Measurements from ENCODE around the gene SLC4A11.
"Not testable (repeated sequence)": the region's sequence is repeated elsewhere in the genome, so short reads cannot be mapped to it uniquely, and the experiment has no call there.

The SLC4A11 gene

GRCh38 chr20:3199976-3200755 lies 38.8 kb downstream of the SLC4A11 start:
- DNase-seq = no peak

GRCh38 chr20:3199206-3199605 lies 39.8 kb downstream of the SLC4A11 start:
- no peak for DNase-seq

DNA sequence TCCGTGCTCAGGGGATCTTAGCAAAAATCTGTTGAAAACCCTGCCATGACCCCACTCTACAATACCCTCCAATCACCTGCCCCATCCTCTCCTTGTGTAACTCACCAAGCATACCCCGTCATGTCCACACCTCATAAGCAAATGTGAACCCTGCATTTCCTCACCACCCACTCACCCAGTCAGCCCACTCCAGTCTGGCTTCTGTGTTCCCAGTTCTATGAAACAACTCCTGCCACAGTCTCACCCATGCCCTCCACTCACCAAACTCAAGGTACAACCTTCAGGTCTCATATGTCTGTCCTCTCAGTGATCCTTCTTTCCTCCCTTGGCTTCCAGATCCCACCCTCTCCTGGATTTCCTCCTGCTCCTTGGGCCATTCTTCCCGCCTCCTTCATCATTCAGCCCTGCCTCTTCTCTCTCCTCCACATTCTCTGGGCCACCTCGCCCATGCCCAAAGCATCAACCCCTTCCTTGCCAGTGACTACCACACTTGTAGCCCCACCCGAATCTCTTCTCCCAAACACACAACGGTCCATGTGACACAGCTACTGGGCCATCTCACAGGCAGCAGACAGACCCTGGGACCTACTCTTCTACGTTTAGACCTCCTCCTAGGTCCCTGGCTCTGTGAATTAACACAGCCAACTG lies 43.3 kb downstream of the SLC4A11 start:
- no peak for DNase-seq

GRCh38 chr20:3194617-3195280 lies 44.2 kb downstream of the SLC4A11 start:
- no peak for DNase-seq

GRCh38 chr20:3193806-3194616 lies 45.0 kb downstream of the SLC4A11 start:
- no peak for DNase-seq

DNA sequence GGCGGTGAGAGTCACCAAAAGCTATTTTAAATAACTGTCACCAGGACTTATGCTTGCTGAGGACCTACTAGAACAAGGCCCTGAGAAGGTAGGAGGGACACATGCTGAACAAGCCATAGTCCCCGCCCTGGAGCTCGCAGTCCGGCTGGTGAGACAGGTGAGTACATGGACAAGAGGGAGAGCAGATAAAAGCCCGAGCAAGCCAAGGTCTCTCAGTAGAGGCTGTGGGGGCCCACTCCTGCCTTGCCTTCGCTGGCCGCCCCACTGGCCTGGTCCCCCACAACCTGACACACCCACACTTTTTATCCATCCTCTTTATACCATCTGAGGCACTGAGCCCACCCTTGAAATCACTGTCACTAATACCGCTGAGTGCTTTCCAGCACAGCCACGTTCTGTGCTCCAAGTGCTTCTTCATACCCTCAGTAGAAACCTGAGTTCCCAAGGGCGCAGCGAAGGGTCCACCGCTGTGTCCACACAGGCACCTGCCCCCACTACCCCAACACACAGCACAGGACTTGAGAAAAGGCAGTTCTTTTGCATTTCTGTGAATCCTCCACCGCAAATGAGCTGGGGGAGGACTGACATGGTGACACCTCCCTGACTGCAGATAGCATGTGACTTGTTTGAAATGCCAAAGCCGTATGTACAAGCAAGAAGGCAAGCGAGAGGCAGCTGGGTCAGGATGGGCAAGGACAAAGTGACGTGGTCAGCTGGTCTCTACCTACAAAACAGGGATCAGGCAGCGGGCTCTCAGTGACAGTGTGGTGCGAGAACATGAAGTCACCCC lies 46.6 kb downstream of the SLC4A11 start:
- no peak for DNase-seq

GRCh38 chr20:3190681-3191111 lies 48.3 kb downstream of the SLC4A11 start:
- DNase-seq = no peak

DNA sequence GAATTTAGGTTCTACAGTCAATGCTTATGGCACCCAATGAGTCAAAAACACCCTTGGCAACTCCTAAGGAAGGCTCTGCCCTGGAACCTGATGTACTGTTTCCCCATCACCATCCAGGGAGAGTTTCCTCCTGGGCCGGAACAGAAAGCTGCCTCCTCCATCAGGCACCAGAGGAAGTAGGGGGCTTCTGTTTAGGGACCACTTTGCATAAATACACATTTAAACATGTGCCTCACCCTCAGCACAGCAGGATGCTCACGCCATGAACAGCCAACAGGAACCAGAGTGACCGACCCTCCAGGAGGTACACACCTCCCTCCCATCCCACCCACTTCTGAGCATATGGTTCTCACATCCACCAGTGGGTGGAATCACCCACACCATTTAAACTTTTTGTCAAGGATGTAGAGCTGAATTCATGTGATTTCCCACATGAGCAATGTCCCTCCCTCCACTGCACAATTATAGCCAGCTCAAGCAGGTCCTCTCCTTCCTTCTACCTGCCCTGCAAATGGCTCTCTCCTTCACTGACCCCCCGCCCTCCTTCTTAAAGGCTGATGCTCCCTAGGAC lies 49.3 kb downstream of the SLC4A11 start:
- DNase-seq = no peak

- no peak for DNase-seq
These were observed 50.1 kb downstream of the SLC4A11 start for GRCh38 chr20:3188823-3189413.

DNA sequence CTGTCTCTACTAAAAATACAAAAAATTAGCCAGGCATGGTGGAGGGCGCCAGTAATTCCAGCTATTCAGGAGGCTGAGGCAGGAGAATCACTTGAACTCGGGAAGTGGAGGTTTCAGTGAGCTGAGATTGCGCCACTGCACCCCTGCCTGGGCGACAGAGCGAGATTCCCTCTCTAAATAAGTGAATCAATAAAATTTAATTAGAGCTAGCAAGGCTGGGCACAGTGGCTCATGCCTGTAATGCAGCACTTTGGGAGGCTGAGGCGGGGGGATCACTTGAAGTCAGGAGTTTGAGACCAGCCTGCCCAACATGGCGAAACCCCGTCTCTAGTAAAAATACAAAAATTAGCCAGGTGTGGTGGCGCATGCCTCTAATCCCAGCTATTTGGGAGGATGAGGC lies 51.1 kb downstream of the SLC4A11 start:
- not testable (repeated sequence) for DNase-seq

- DNase-seq = no peak
These were observed 54.9 kb downstream of the SLC4A11 start for GRCh38 chr20:3183896-3184612.

DNA sequence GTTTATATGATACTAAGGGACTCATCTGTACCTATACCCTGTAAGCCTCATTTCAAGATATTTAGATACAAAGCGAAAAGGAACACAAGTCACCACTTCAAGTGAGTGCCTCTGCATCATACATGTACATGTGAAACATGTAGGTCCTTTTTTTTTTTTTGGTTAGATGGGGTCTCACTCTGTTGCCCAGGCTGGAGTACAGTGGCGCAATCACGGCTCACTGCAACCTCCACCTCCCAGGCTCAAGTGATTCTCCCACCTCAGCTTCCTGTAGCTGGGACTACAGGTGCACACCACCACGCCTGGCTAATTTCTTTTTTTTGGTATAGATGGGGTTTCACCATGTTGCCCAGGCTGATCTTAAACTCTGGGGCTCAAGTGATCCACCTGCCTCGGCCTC lies 56.6 kb downstream of the SLC4A11 start:
- DNase-seq = not testable (repeated sequence)

DNA sequence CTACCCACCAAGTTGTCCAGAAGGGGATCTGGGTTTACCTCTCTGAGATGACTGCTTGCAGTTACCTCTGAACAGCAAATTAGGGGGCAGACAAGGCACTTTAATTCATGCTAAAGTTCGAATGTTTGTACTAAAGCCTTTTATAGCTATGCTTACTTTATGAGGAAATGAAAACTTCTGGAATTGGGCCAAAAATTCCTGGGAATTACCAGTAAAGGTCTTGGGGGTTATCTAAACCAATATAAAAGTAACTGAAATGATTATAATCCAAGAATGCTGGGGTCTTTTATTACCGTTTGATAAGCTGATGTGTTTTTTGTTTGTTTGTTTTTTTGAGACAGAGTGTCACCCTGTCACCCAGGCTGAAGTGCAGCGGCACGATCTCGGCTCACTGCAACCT lies 57.7 kb downstream of the SLC4A11 start:
- no peak for DNase-seq

GRCh38 chr20:3180319-3180718 lies 58.7 kb downstream of the SLC4A11 start:
- DNase-seq = no peak

DNA sequence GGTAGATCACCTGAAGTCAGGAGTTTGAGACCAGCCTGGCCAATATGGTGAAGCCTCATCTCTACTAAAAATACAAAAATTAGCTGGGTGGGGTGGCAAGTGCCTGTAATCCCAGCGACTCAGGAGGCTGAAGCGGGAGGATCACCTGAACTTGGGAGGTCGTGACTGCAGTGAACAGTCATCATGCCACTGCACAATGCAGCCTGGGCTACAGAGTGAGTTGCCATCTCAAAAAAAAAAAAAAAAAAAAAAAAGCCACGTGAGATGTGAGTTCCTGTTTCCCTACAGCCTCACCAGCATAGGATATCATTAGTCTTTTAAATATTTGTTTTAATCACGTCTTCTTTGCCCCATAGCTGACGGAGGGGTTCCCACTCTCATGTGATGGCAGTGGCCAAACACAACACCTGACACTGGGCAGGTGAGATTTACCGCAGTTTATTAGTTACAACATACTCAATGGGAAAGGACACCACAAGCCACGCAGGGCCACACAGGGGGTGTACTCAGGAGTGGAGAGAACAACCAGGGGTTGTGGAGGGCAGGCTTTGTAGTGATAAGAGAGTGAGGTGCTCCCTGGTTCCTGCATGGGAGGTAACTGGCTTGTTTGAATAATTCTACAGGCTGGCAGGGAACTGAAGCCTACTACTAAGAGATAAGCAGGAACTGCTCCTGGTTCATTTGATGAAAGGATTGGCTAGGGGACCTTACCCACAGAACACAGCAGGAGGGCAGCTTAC lies 61.1 kb downstream of the SLC4A11 start:
- no peak for DNase-seq

Measured in T1000 (cell line).